Cardiac fibroblast (primary cell): ENCODE measurements around the gene PJVK.
A peak's percentile ranks its signal among the peaks of the same experiment; 100 is the strongest.

Experiments used
- DNase-seq, 2 donors: peaks; one replicate each; pipeline versions ENCODE4 v3.0.0 to v3.0.0-alpha.2; 2010; ENCODE audit warnings: low read depth in 2 of 2
- H3K4me3 ChIP-seq, 2 donors: replicated peaks in 1 of 2; 1 replicate in 1 of 2; 2 replicates in 1 of 2; pipeline ENCODE4 v1.5.1; 2011; ENCODE audit warnings: low read depth in 2 of 2, low read length in 2 of 2, mild to moderate bottlenecking in 2 of 2, moderate library complexity in 1 of 2
- TF ChIP-seq, protein P1 (sequence below): IDR thresholded peaks from one replicate; pipeline ENCODE4 v1.5.1; 2011; ENCODE audit warnings: low read depth, mild to moderate bottlenecking, low read length, inconsistent platforms

The PJVK gene

DNA sequence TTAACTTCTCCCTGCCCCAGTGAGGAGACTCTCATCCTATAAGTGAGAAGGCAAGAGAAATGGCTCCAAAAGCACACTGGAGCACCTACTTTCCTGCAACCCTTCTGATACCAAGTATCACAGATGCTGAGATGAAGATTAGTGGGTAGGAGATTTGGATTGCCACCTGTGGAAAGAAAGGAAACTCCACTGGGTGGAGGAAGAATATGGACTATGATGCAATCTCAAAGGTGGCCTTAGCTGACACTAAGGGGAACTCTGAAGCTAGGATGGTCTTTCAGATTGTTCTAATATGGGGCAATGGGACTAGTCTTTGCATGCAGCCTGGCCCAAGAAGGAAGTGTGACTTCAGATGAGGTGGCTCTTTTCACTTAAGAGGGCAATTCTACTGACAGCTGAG is 21.8 kb upstream of the PJVK start:
- TF ChIP-seq, protein P1, sequence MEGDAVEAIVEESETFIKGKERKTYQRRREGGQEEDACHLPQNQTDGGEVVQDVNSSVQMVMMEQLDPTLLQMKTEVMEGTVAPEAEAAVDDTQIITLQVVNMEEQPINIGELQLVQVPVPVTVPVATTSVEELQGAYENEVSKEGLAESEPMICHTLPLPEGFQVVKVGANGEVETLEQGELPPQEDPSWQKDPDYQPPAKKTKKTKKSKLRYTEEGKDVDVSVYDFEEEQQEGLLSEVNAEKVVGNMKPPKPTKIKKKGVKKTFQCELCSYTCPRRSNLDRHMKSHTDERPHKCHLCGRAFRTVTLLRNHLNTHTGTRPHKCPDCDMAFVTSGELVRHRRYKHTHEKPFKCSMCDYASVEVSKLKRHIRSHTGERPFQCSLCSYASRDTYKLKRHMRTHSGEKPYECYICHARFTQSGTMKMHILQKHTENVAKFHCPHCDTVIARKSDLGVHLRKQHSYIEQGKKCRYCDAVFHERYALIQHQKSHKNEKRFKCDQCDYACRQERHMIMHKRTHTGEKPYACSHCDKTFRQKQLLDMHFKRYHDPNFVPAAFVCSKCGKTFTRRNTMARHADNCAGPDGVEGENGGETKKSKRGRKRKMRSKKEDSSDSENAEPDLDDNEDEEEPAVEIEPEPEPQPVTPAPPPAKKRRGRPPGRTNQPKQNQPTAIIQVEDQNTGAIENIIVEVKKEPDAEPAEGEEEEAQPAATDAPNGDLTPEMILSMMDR: no peak
- H3K4me3 ChIP-seq: no peak overlapping the region
- DNase-seq: no peak

GRCh38 chr2:178436662-178437061 is 14.5 kb upstream of the PJVK start:
- H3K4me3 ChIP-seq: no peak overlapping the region
- TF ChIP-seq, protein P1: no peak

GRCh38 chr2:178441426-178441825 is 9.8 kb upstream of the PJVK start:
- no peak for DNase-seq
- no peak overlapping the region for H3K4me3 ChIP-seq
- TF ChIP-seq, protein P1: no peak

More at GRCh38 chr2:178436662-178437061, 14.5 kb upstream of the PJVK start:
- DNase-seq: no peak

DNA sequence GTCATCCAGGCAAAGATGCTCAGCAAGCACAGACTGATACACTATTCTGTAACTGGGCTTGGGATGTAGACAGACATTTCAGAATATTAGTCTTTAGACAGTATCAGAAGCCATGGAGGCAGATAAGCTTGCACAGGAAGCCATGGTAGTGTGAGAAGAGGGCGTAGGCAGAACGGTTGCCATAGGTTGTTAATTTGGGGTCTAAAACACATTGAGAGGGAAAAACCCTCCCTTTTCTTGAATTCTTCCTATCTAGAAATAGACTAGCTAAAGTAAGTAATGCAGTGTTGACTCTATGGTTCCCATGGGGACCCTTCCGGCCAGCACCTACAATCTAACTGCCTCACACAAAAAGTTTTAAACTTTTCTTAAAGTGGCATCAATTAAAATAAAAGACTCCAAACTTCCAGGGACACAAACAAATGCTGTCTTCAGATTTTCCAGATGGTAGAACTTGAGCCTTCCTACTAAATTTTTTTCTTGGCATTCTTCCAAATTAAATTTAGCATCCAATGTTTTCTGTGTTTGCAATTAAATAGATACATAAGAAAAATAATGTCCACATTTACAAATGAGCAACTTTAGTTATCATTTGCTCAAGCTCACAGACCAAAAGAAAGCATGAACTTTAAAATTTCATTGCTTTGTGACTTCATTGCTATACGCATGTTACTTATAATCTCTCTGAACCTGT is 2.1 kb upstream of the PJVK start:
- TF ChIP-seq, protein P1: no peak
- DNase-seq: peak in 1 of 2 donors; percentile 15
- no peak overlapping the region for H3K4me3 ChIP-seq

- H3K4me3 ChIP-seq: peak overlapping the region; percentile 82 to 91
- TF ChIP-seq, protein P1: no peak
- DNase-seq: peak in 1 of 2 donors; percentile 14
These were observed 1.3 kb upstream of the PJVK start for GRCh38 chr2:178449700-178450523.

DNA sequence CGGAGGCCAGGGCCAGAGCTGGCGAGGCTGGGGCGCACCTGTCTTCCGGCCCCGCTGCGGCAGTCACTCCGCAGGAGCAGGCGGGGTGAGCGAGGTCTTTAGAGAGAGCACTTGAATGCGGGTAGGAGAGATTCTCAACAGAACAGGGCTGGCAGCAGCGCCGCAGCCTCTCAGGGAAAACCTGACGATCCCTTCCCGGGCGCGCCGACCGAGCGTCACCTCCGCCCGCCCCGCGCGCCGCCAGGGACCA is 729 bp upstream of the PJVK start:
- peak overlapping the region; percentile 82 to 91 for H3K4me3 ChIP-seq
- DNase-seq: no peak
- TF ChIP-seq, protein P1: no peak

DNA sequence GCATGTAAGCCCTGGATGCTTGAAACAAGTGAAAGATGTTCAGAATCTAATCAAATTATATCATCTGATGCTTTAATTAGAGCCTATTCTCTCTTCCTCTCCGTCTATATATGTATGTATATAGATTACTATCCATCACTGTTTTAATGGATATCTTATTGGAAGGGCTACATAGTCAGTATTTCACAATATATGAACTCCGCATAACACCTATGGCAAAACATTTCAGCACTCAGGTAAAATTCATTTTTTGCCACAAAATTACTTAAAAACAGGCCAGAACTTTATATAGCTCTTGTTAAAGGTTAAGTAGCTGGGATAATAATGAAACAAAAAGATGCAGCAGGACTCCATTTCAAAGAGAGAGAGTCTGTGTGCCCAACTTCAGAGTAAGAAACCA is 1.2 kb downstream of the PJVK start:
- TF ChIP-seq, protein P1: no peak
- no peak overlapping the region for H3K4me3 ChIP-seq
- no peak for DNase-seq
